Hepatocyte (in vitro differentiated cells): ENCODE measurements around the gene EEF1E1. TPM values are rescaled to one million over a fixed set of nuclear protein-coding genes. Genes with fewer than 3 reads are reported as not detected.

ENCODE experiments used
- DNase-seq: peaks from one replicate; pipeline ENCODE4 v3.0.0-alpha.2; 2016; ENCODE audit warnings: low spot score
- H2AFZ ChIP-seq: fragments of 200-600 bp; sonication (generic); 2 replicates; pipeline ENCODE4 v1.6.0; 2016; ENCODE audit warnings: antibody characterized with exemption, mild to moderate bottlenecking
- H3K27ac ChIP-seq: fragments of 200-600 bp; sonication (generic); 2 replicates; pipeline ENCODE4 v1.5.1; 2016; ENCODE audit warnings: mild to moderate bottlenecking
- H3K27me3 ChIP-seq: fragments of 200-600 bp; sonication (generic); 2 replicates; pipeline ENCODE4 v1.6.1; 2016
- H3K36me3 ChIP-seq: fragments of 200-600 bp; sonication (generic); replicated peaks from 2 replicates; pipeline ENCODE4 v1.5.1; 2016; ENCODE audit warnings: low read depth; ENCODE audit not compliant: insufficient read depth
- H3K4me1 ChIP-seq: fragments of 200-600 bp; sonication (generic); 2 replicates; pipeline ENCODE4 v1.5.1; 2016; ENCODE audit warnings: mild to moderate bottlenecking, moderate library complexity; ENCODE audit not compliant: insufficient read depth
- H3K4me2 ChIP-seq: fragments of 200-600 bp; sonication (generic); 2 replicates; pipeline ENCODE4 v1.6.0; 2016
- H3K4me3 ChIP-seq: fragments of 200-600 bp; sonication (generic); 2 replicates; pipeline ENCODE4 v1.5.1; 2016; ENCODE audit warnings: mild to moderate bottlenecking
- H3K79me2 ChIP-seq: fragments of 200-600 bp; sonication (generic); 2 replicates; pipeline ENCODE4 v1.6.0; 2017; ENCODE audit warnings: mild to moderate bottlenecking
- H3K9me2 ChIP-seq: fragments of 200-600 bp; sonication (generic); replicated peaks from 2 replicates; pipeline ENCODE4 v1.6.0; 2017; ENCODE audit warnings: mild to moderate bottlenecking; ENCODE audit not compliant: insufficient read depth
- H3K9me3 ChIP-seq: fragments of 200-600 bp; sonication (generic); 2 replicates; pipeline ENCODE4 v1.5.1; 2016; ENCODE audit warnings: low read depth, mild to moderate bottlenecking
- H4K20me1 ChIP-seq: fragments of 200-600 bp; sonication (generic); 2 replicates; pipeline ENCODE4 v1.6.0; 2016; ENCODE audit warnings: mild to moderate bottlenecking; ENCODE audit not compliant: insufficient read depth, poor library complexity, severe bottlenecking
- CTCF ChIP-seq: fragments of 200-600 bp; sonication (generic); IDR thresholded peaks from 2 replicates; pipeline ENCODE4 v1.5.1; 2016; ENCODE audit warnings: antibody characterized with exemption, mild to moderate bottlenecking; ENCODE audit not compliant: poor library complexity
- EZH2 ChIP-seq: fragments of 200-600 bp; sonication (generic); IDR thresholded peaks from 2 replicates; pipeline ENCODE4 v1.6.1; 2016; ENCODE audit warnings: antibody characterized with exemption, mild to moderate bottlenecking, borderline replicate concordance
- EZH2phosphoT487 ChIP-seq: fragments of 200-600 bp; sonication (generic); IDR thresholded peaks from one replicate; pipeline ENCODE4 v1.6.1; 2018; ENCODE audit warnings: antibody characterized with exemption, mild to moderate bottlenecking, low read depth, moderate library complexity; ENCODE audit not compliant: unreplicated experiment, severe bottlenecking
- WGBS: methylation state at CpG from one replicate; pipeline ENCODE4 v1.1.6; 2016; ENCODE audit warnings: low lambda C conversion rate; ENCODE audit errors: missing lambda C conversion rate; 5-methylcytosine and 5-hydroxymethylcytosine counted together
- polyA plus RNA-seq: library from polyadenylated mRNA; unstranded; fragments of >200 nt; fragmentation: Nextera tagmentation; extraction: Ambion mirVana; gene quantifications from 2 replicates; pipeline ENCODE4 v1.2.1, GENCODE V29; 2016
- total RNA-seq: library from RNA; depleted of rRNA; stranded (reverse); fragments of >200 nt; gene quantifications from 2 replicates; pipeline ENCODE4 v1.2.3, GENCODE V29; 2014

EEF1E1 gene
- total and polyA plus RNA-seq, 2 experiments from 2014 or later = 47.8 to 63.4 TPM

DNA sequence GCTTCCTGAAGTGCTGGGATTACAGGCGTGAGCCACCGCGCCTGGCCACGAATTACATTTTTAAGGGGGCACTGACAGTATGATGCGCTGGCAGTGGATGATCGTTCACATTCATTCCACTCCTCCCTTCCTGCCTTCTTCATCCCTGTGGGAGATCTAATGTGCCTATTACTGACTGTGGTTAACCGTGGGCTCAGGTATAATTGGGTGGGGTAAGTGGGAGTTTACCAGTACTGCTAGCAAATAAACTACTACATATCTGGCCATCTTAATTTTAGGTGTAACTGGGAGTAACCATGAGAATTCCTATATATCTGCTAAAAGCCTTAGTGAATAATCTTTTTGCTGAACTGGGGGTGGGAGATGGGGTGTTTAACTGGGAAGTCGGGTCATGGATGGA, 31.6 kb downstream of the EEF1E1 start:
- Histone ChIP-seq H3K27me3 (no peaks in the 10 kb centered on the region), H3K9me3 (no peaks in the 10 kb centered on the region), H3K36me3 (no peaks in the 10 kb centered on the region), H3K4me2 (no peak overlapping the region), H3K79me2 (no peaks in the 10 kb centered on the region), H3K4me3 (no peak overlapping the region), H3K27ac (no peak overlapping the region), H3K4me1 (peaks cover 2% of the 10 kb centered on the region), H3K9me2 (no peaks in the 10 kb centered on the region), H2AFZ (no peak overlapping the region), H4K20me1 (no peaks in the 10 kb centered on the region)
- WGBS = 93% methylated on average over 8 of the region's 8 CpGs
- no peak for TF ChIP-seq CTCF
- TF ChIP-seq EZH2 = no peak
- no peak for TF ChIP-seq EZH2phosphoT487
- no peak for DNase-seq

DNA sequence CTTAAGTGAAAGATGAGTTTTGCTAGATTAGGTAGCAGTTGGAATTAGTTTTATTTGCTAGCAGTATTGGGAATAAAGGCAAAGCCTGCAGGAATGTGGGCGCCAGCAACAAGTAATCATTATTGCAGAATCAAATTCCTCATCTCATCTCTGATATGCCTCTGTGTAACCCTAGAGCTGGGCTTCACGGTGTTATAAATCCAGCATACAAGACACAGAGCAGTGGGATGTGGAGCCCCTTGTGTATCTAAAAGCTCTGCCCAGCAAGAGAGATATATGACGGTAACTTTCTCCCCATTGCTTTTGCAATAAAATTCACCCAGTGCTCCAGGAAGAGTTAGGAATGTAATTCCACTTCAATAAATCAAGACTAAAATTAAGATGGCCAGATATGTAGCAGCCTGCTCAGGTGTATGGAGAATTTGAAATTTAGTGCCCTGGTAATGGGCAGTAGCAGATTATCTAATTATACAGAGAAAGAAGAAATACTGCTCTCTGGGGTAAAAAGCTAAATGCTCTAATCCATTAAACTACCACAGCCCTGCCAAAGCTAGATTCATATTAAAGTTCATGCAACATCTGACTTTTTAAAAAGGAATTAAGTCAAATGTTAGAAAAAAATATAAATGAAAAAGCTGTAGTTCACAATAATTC, 32.6 kb downstream of the EEF1E1 start:
- Histone ChIP-seq H4K20me1 (no peaks in the 10 kb centered on the region), H3K27me3 (no peaks in the 10 kb centered on the region), H3K9me3 (no peaks in the 10 kb centered on the region), H3K36me3 (no peaks in the 10 kb centered on the region), H3K9me2 (no peaks in the 10 kb centered on the region), H3K4me3 (no peak overlapping the region), H3K4me1 (peaks cover 10% of the 10 kb centered on the region), H2AFZ (no peak overlapping the region), H3K79me2 (no peaks in the 10 kb centered on the region), H3K27ac (no peak overlapping the region), H3K4me2 (no peak overlapping the region)
- DNase-seq = no peak
- no peak for TF ChIP-seq CTCF
- 83% methylated on average over 3 of the region's 3 CpGs for WGBS

GRCh38 chr6:8069151-8069550, 33.2 kb downstream of the EEF1E1 start:
- DNase-seq = no peak
- no peaks in the 10 kb centered on the region for H3K27me3 ChIP-seq
- no peaks in the 10 kb centered on the region for H3K79me2 ChIP-seq
- 77% methylated on average over 4 of the region's 4 CpGs for WGBS
- no peaks in the 10 kb centered on the region for H4K20me1 ChIP-seq
- no peak overlapping the region for H3K4me2 ChIP-seq
- no peaks in the 10 kb centered on the region for H3K9me2 ChIP-seq
- H3K9me3 ChIP-seq = no peaks in the 10 kb centered on the region
- TF ChIP-seq CTCF = no peak
- TF ChIP-seq EZH2phosphoT487 = no peak
- TF ChIP-seq EZH2 = no peak
- no peak overlapping the region for H3K27ac ChIP-seq
- no peak overlapping the region for H2AFZ ChIP-seq
- no peaks in the 10 kb centered on the region for H3K36me3 ChIP-seq
- peaks cover 10% of the 10 kb centered on the region for H3K4me1 ChIP-seq
- H3K4me3 ChIP-seq = no peak overlapping the region

DNA sequence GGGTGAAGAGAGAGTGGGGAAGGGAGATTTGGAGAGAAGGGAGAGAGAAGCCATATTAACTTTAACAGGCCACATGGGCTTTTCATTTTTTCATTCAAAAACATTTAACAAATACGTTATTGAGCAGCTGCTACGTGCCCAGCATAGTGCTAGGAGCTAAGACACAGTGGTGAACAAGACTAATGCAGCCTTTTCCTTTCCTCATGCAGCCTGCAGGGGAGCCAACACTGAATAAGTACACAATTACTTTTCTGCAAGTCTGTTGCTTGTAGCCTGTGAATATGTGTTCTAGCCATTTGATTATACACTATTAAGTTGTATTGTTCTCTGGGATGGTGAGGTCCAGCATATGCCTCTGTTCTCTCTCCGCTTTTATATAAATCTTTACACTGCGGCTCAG, 36.2 kb downstream of the EEF1E1 start:
- Histone ChIP-seq H4K20me1 (no peaks in the 10 kb centered on the region), H3K27me3 (no peaks in the 10 kb centered on the region), H3K9me2 (no peaks in the 10 kb centered on the region), H3K79me2 (peaks cover 13% of the 10 kb centered on the region), H3K36me3 (no peaks in the 10 kb centered on the region), H3K27ac (peak overlapping the region; percentile 86), H3K4me3 (no peak overlapping the region), H3K4me1 (peaks cover 17% of the 10 kb centered on the region), H3K4me2 (no peak overlapping the region), H3K9me3 (no peaks in the 10 kb centered on the region), H2AFZ (peak overlapping the region; percentile 24)
- TF ChIP-seq CTCF = no peak
- TF ChIP-seq EZH2 = no peak
- no peak for TF ChIP-seq EZH2phosphoT487
- WGBS = 82% methylated on average over 4 of the region's 4 CpGs
- no peak for DNase-seq
